Upper lobe of left lung (tissue), 6 donors: Measurements from ENCODE around the gene ZNF777. TPM values are rescaled to one million over a fixed set of nuclear protein-coding genes. Genes with fewer than 3 reads are reported as not detected.
"Not testable (repeated sequence)": the region's sequence is repeated elsewhere in the genome, so short reads cannot be mapped to it uniquely, and the experiment has no call there.

ENCODE experiments used
- ATAC-seq, 2 donors: fragments of 200-7000 bp; cut with Tn5 transposase; one replicate each; pipeline ENCODE4 v1.9.1; 2022; ENCODE audit warnings: mild to moderate bottlenecking in 2 of 2, moderate library complexity in 2 of 2; ENCODE audit not compliant: low FRiP score in 2 of 2
- DNase-seq, 2 donors: peaks; one replicate each; pipeline ENCODE4 v3.0.0-alpha.2; 2019 to 2020
- H3K27ac ChIP-seq, 4 donors: fragments of 200-600 bp; sonication (generic); one replicate each; pipeline ENCODE4 v1.5.1; 2016 to 2019
- H3K27me3 ChIP-seq, 4 donors: fragments of 200-600 bp; sonication (generic); one replicate each; pipeline ENCODE4 v1.5.1; 2017 to 2019
- H3K36me3 ChIP-seq, 4 donors: fragments of 200-600 bp; sonication (generic); one replicate each; pipeline ENCODE4 v1.5.1; 2016 to 2019
- H3K4me1 ChIP-seq, 4 donors: fragments of 200-600 bp; sonication (generic); one replicate each; pipeline ENCODE4 v1.5.1; 2018 to 2019
- H3K4me3 ChIP-seq, 4 donors: fragments of 200-600 bp; sonication (generic); one replicate each; pipeline ENCODE4 v1.5.1; 2017 to 2019; ENCODE audit warnings: mild to moderate bottlenecking in 2 of 4, moderate library complexity in 1 of 4
- H3K9me3 ChIP-seq, 4 donors: fragments of 200-600 bp; sonication (generic); one replicate each; pipeline ENCODE4 v1.5.1; 2018 to 2019
- EP300 ChIP-seq, 4 donors: sonication (generic); formaldehyde crosslinking; IDR thresholded peaks; one replicate each; pipeline ENCODE4 v1.5.1; 2017; ENCODE audit warnings: antibody characterized with exemption in 4 of 4, control low read depth in 2 of 4
- POLR2A ChIP-seq, 4 donors: fragments of 450-650 bp; IDR thresholded peaks; one replicate each; pipeline ENCODE4 v1.5.1; 2016 to 2017; ENCODE audit warnings: antibody characterized with exemption in 4 of 4, mild to moderate bottlenecking in 2 of 4
- POLR2AphosphoS5 ChIP-seq, 2 donors: sonication (generic); formaldehyde crosslinking; IDR thresholded peaks; one replicate each; pipeline ENCODE4 v1.5.1; 2017; ENCODE audit warnings: antibody characterized with exemption in 2 of 2
- WGBS, 2 donors: methylation state at CpG; one replicate each; pipeline ENCODE4 v1.1.5; 2017 to 2018; 5-methylcytosine and 5-hydroxymethylcytosine counted together
- total RNA-seq, 6 donors: library from RNA; depleted of rRNA in 4 of 6; stranded (reverse); fragments of >200 nt in 4 of 6; gene quantifications; one replicate each; pipeline versions ENCODE4 v1.1.0 to v1.2.1, GENCODE V29; 2016 to 2021
- TF ChIP-seq, protein P1 (sequence below), 6 experiments: fragments of 450-650 bp in 4 of 6; fragments of 200-600 bp in 2 of 6; sonication (generic) in 2 of 6; IDR thresholded peaks; one replicate each; pipeline ENCODE4 v1.5.1; 2016 to 2019; ENCODE audit warnings: antibody characterized with exemption in 6 of 6
- donor health status: DM: no; HTN: no; CAD: no; lungs with moderate emphysema.
- donor health status: DM: no; HTN: yes; CAD: no; lungs with severe emphysema.

ZNF777 gene
- total RNA-seq, 6 donors from 2014 or later: 9.3 to 16.0 (median 10.8) TPM

DNA sequence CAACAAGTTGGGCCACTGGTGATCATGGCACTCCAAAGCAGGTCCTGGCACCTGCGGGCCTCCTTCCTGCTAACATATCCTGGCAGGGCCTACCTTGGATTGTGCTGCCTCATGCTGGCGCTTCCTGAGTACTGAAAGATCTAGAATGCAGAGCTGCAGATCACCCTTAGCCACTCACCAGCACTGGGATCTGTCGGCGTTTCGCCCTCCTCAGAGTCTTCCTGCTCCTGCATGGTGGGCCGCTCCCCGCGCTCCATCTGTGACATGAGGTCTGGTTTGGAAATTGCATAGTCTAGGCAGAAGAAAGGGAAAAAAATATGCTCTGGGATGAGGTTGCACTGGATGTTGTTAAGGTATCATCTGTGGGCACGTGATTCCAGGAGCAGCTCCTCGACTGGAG, 10.0 kb downstream of the ZNF777 start:
- Histone ChIP-seq H3K36me3 (peaks cover 29 to 86% (median 70%) of the 10 kb centered on the region in 4 donors), H3K27me3 (no peaks in the 10 kb centered on the region), H3K4me1 (no peaks in the 10 kb centered on the region), H3K27ac (no peak overlapping the region), H3K4me3 (no peak overlapping the region), H3K9me3 (no peaks in the 10 kb centered on the region)
- TF ChIP-seq, protein P1, sequence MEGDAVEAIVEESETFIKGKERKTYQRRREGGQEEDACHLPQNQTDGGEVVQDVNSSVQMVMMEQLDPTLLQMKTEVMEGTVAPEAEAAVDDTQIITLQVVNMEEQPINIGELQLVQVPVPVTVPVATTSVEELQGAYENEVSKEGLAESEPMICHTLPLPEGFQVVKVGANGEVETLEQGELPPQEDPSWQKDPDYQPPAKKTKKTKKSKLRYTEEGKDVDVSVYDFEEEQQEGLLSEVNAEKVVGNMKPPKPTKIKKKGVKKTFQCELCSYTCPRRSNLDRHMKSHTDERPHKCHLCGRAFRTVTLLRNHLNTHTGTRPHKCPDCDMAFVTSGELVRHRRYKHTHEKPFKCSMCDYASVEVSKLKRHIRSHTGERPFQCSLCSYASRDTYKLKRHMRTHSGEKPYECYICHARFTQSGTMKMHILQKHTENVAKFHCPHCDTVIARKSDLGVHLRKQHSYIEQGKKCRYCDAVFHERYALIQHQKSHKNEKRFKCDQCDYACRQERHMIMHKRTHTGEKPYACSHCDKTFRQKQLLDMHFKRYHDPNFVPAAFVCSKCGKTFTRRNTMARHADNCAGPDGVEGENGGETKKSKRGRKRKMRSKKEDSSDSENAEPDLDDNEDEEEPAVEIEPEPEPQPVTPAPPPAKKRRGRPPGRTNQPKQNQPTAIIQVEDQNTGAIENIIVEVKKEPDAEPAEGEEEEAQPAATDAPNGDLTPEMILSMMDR (IDR thresholded peaks at IDR 0.05): no peak
- TF ChIP-seq POLR2A (IDR thresholded peaks at IDR 0.05): no peak
- no peak for TF ChIP-seq POLR2AphosphoS5 (IDR thresholded peaks at IDR 0.05)
- no peak for TF ChIP-seq EP300 (IDR thresholded peaks at IDR 0.05)
- ATAC-seq (no peak), DNase-seq (no peak)
- WGBS, 2 donors: 95 to 96% methylated on average over 10 of the region's 10 CpGs

DNA sequence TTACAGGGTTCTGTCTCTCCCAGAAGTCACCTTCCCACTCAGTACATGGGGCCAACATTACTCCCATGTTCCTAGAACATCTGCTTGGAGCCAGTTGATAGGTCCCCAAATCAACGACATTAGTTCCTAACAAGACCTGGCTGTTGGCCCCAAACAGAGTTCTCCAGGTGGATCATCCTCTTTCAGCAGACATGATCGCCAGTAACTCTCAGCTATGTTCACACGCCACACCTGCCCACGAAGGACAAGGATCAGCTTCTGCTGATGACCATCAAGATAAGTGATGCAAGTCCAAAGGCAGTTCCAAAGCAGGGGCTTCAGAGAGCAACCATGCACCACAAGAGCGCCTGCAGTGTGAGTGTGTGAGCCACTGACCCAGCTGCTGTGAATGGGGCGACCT, 11.0 kb downstream of the ZNF777 start:
- TF ChIP-seq POLR2AphosphoS5 (IDR thresholded peaks at IDR 0.05): no peak
- TF ChIP-seq, protein P1 (IDR thresholded peaks at IDR 0.05): no peak
- TF ChIP-seq POLR2A (IDR thresholded peaks at IDR 0.05): no peak
- TF ChIP-seq EP300 (IDR thresholded peaks at IDR 0.05): no peak
- peaks cover 33 to 86% (median 65%) of the 10 kb centered on the region in 4 donors for H3K36me3 ChIP-seq
- DNase-seq: no peak
- WGBS, 2 donors: 95 to 96% methylated on average over 5 to 6 of the region's 6 CpGs
- H3K27me3 ChIP-seq: no peaks in the 10 kb centered on the region
- no peaks in the 10 kb centered on the region for H3K9me3 ChIP-seq
- ATAC-seq: no peak
- H3K4me3 ChIP-seq: no peak overlapping the region
- no peak overlapping the region for H3K27ac ChIP-seq
- no peaks in the 10 kb centered on the region for H3K4me1 ChIP-seq

DNA sequence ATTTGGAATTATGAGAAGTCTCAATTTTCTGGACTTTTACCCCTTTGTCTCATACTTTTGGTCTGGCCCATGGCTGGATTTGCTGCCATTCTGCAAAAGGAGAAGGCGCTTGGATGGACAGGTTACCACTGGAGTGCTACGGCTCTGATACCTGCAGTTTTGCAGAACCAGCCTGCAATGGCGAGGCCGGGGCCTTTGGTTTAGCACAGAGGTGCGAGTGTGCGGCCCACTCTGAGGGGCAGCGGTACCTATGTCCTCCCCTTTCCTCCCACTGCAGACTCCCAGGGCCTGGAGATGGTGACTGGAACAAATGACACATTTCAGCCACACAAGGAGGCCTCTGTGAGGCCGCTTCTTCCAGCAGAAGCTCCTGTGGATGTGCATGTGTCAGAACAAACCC, 11.9 kb downstream of the ZNF777 start:
- H3K4me1 ChIP-seq: no peaks in the 10 kb centered on the region
- ATAC-seq (no peak), DNase-seq (no peak)
- peaks cover 25 to 80% (median 55%) of the 10 kb centered on the region in 4 donors for H3K36me3 ChIP-seq
- H3K4me3 ChIP-seq: no peak overlapping the region
- no peak for TF ChIP-seq POLR2A (IDR thresholded peaks at IDR 0.05)
- TF ChIP-seq, protein P1 (IDR thresholded peaks at IDR 0.05): no peak
- TF ChIP-seq POLR2AphosphoS5 (IDR thresholded peaks at IDR 0.05): no peak
- TF ChIP-seq EP300 (IDR thresholded peaks at IDR 0.05): no peak
- no peaks in the 10 kb centered on the region for H3K27me3 ChIP-seq
- no peaks in the 10 kb centered on the region for H3K9me3 ChIP-seq
- no peak overlapping the region for H3K27ac ChIP-seq
- WGBS, 2 donors: 81 to 95% methylated on average over 8 of the region's 8 CpGs

DNA sequence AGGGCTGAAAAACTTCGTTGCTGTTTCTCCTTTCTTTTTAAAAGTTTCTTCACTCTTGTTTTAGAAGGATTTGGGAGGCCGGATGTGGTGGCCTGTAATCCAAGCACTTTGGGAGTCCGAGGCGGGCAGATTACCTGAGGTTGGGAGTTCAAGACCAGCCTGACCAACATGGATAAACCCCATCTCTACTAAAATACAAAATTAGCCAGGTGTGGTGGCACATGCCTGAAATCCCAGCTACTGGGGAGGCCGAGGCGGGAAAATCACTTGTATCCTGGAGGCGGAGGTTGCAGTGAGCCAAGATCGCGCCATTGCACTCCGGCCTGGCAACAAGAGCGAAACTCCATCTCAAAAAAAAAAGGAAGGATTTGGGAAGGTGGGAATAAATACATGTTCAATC, 14.8 kb downstream of the ZNF777 start:
- not testable (repeated sequence) for ATAC-seq, H3K4me3 ChIP-seq, H3K4me1 ChIP-seq, H3K9me3 ChIP-seq, H3K27me3 ChIP-seq, H3K27ac ChIP-seq, DNase-seq
- 97% methylated on average over 11 of the region's 11 CpGs for WGBS, 2 donors
- H3K36me3 ChIP-seq: peaks cover 25 to 61% (median 43%) of the 10 kb centered on the region in 4 donors

DNA sequence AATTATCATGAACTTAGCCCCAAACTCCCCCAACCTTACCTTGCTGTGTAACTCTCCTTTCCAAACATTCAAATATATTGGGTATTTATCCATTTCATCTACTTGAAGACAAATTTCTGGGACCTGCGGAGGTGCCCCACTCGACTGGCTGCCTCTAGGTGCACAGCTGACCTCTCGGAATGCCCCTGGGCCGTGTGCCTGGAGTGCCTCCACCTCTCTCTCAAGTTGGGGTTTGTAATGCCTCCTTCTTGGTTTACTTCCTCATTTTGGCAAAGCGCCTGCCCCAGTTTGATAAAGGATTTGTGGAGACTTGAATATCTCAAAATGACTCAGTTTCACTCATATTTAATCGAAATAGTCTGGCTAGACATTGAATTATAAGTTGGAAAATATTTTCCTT, 16.6 kb downstream of the ZNF777 start:
- Histone ChIP-seq H3K36me3 (peaks cover 10 to 43% (median 26%) of the 10 kb centered on the region in 4 donors), H3K27me3 (no peaks in the 10 kb centered on the region), H3K27ac (no peak overlapping the region), H3K4me3 (no peak overlapping the region), H3K9me3 (no peaks in the 10 kb centered on the region), H3K4me1 (no peaks in the 10 kb centered on the region)
- 83 to 93% methylated on average over 6 of the region's 6 CpGs for WGBS, 2 donors
- ATAC-seq (no peak), DNase-seq (no peak)
- TF ChIP-seq POLR2AphosphoS5 (IDR thresholded peaks at IDR 0.05): no peak
- no peak for TF ChIP-seq EP300 (IDR thresholded peaks at IDR 0.05)
- TF ChIP-seq, protein P1 (IDR thresholded peaks at IDR 0.05): no peak
- TF ChIP-seq POLR2A (IDR thresholded peaks at IDR 0.05): no peak
